ENCODE measurements around the gene TEX19.

- no peak for TF ChIP-seq CTCF (IDR thresholded peaks at IDR 0.05)
- TF ChIP-seq POLR2A (IDR thresholded peaks at IDR 0.05), result no peak
These were observed 15.7 kb downstream of the TEX19 start for GRCh38 chr17:82374626-82375331.
